ENCODE results near the gene ERC1.
"Not testable (repeated sequence)": the region's sequence is repeated elsewhere in the genome, so short reads cannot be mapped to it uniquely, and the experiment has no call there.

Gene ERC1

DNA sequence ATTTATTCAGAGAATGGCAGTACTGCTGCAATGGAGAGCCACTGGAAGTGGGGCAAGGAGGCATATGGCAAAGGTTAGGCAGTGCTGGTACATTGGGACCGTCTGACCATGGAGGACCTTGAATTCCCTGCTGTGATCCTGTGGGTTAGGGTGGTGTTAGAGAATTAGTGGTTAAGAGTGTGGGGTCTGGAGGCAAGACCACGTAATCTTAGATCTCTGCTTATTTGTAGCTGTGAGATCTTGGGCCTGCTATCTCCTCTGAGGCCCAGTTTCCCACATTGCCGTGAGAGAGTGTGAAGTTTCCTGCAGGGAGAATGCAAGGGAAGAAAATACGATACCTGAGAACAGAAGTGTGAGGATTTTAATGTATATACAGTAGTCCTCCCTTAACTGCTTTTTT, 147.7 kb downstream of the ERC1 start:
- no peak for DNase-seq

- DNase-seq, result not testable (repeated sequence)
These were observed 155.7 kb downstream of the ERC1 start for GRCh38 chr12:1146758-1147157.

DNA sequence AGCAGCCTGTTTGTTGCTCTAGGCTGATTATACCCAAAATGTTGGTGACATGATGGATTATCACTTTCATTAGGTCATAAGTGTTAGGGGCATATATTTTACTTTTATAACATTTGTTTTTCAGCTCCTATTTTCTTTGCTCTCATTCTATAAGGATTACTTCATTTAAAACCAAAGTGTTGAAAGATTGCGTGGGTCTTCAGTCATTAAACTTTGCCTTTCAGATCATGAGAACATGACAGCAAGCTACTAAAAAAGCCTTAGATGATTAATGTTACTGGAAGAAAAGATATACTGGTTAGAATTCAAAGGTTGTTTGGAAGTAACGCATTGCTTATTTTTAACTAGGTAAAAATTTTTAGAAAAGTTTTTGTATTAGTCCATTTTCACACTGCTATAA, 156.8 kb downstream of the ERC1 start:
- DNase-seq, result no peak

GRCh38 chr12:1157046-1157445, 166.0 kb downstream of the ERC1 start:
- DNase-seq, result no peak

DNA sequence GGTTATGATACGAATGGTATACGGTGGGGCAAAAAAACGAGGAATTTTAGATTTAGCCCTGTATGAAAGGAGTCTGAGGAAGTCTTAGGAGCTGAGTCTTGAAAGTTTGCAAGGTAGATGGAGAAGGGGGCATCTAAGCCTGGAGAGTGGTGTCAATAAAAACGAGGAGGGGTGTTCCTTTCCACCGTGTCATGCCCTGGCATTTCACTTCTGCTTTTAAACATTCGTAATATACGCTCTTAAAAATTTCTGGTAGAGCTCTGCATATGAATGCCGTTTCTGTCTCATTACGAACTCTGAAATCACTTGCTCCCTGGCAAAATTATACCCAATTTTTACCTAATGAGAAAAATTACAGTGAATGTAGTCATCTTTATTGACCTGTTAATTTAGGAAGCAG, 170.2 kb downstream of the ERC1 start:
- DNase-seq, result no peak

- DNase-seq, result no peak
These were observed 171.2 kb downstream of the ERC1 start for GRCh38 chr12:1162081-1162760.

- no peak for DNase-seq
These were observed 176.8 kb downstream of the ERC1 start for GRCh38 chr12:1167784-1168183.

DNA sequence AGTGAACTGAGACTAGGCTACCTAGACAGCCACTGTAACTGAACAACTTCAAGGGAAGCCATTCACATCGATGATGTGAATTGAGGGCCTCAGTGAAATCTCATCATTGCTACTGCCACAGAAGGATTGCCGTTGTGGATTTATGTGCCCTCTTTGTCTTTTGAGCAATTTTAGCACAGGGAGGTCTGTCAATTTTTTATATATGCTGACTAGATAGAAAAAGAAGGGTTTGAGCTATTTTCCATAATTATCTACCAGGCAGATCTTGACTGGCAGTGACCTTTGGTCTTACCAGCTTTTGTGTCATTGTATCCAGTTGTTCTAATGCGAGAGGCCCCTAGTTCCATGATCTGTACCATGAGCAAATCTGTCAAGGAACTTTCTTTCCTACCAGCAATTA, 179.4 kb downstream of the ERC1 start:
- DNase-seq, result no peak

- no peak for DNase-seq
These were observed 180.8 kb downstream of the ERC1 start for GRCh38 chr12:1171657-1172408.

DNA sequence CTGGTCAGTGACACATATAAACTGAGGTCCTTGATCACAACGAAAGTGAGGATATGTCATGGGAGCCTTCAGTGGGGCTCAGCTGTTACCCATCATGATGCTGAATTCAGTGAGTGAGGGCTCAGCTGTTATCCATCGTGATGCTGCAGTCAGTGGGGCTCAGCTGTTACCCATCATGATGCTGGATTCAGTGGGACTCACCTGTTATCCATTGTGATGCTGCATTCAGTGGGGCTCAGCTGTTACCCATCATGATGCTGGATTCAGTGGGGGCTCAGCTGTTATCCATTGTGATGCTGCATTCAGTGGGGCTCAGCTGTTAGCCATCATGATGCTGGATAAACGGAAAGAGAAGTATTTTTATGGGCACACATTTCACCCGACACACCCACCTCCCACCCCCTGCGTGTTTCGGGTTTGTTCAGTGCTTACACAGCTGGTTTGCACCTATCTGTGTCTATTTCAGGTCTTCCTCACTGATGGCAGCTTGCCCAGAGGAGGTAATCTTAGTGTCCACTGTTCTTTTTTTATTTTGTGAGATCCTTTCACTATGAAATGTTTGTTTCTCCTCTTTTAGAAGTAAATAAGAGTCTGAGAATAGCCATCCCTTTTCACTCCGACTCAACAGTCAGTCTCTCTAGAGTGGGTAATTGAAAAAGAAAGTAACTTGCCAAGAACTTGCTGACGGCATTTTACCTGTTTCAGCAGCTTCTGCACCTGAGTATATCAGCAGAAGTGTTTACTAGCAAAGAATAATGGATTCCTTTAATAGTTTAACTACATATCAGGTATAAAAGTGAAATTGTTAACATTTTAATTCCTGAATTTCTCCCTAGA, 183.0 kb downstream of the ERC1 start:
- DNase-seq, result no peak

- no peak for DNase-seq
These were observed 183.6 kb downstream of the ERC1 start for GRCh38 chr12:1174659-1175058.

DNA sequence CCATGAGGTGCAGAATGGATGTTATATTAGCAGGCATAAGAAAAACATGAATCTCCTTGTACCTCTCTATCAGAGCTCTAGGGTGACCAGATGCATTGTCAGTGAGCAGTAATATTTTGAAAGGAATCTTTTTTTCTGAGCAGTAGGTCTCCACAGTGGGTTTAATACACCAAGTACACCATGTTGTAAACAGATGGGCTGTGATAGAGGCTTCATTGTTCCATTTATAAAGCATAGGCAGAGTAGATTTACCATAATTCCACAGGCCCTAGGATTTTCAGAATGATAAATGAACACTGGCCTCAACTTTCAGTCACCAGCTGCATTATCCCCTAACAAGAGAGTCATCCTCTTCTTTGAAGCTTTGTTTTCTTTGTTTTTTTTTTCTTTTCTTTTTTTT, 185.2 kb downstream of the ERC1 start:
- no peak for DNase-seq

- no peak for DNase-seq
These were observed 188.1 kb downstream of the ERC1 start for GRCh38 chr12:1179128-1179527.

DNA sequence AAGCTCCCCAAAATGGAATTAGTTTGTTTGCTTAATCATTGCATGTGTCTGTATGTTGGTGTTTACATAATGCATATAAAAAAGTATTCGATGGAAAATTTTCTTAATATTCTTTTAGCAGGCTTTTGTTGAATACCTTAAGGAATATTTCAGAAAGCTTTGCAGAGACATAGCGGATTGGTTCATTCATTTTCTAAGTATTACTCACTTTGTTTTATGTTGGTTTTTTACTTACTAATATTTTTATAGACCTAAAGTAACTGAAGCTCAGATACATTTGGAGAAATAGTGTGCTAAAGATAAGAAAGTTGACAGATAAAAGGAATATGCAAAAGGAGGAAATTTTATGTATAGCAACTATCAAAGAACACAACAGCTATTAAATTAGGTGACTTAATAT, 191.0 kb downstream of the ERC1 start:
- DNase-seq, result no peak

GRCh38 chr12:1184402-1184801, 193.4 kb downstream of the ERC1 start:
- DNase-seq, result no peak

DNA sequence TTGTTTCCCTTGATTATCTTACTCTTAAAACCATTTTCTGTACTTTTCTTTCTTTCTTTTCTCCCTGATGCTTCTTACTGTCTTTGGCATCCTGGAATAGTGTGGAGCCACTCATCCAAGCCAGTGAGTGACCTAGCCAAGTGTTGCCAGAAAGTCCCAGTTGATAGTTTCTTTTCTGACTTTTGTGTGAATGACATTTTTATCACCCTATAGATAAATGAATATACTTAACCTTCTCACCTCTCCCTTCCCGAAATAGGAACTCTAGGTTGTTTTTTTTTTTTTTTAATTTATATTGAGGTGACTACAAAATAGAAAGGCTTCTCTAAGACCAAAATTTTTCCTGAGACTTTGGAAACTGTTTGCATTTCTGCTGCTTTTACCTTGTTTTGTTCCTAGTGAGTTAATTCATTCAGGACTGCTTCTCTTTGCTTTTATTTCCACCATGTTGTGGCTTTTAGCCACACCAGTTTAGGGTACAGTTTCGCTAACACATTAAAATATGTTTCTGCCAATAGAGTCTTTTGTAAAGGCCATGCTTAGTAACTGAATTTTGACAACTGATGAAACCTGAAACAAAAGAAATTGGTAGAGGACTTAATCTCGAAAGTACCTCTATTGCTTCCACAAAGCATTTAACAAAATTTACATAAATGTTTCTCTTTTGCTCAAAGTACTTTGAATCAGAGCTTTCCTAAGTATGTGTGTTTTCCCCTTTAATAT, 194.6 kb downstream of the ERC1 start:
- no peak for DNase-seq

DNA sequence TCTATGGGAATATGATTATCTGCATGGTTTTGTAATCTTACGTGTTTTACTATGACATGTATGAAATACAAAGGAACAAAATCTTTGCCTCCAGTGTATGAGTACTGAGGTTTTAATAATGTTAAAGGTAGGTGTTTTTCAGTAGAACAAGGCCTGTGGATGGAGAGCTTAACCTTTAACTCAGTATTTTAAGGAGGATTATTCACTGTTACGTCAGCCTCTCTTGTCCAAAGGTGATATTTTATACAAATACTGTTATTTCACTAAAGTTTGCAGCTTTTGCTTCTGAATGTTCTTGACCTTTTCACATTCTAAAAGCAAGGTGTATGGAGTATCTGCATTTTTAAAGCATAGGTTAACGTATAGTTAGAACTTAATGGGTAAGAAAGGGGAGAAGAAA, 195.3 kb downstream of the ERC1 start:
- no peak for DNase-seq

DNA sequence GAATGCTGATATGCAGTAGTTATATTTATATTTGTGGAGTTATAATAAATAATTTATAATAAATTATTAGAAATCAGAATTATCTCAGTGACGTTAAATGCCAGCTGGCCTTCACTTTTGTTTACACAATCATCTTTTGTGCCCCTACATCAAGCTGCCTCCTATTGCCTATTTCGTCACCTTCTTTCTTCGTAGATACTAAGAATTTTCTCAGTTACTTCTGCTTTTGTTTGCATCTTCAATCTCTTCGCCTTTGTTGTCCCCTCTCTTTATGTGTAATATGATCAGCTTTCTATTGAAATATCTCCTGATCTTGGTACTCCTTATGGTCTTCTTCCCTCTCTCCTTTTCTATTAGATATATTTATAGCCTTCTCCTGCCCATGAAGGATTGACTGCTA, 197.0 kb downstream of the ERC1 start:
- DNase-seq, result no peak

GRCh38 chr12:1189163-1189562, 198.1 kb downstream of the ERC1 start:
- DNase-seq, result no peak

- no peak for DNase-seq
These were observed 204.5 kb downstream of the ERC1 start for GRCh38 chr12:1195513-1195912.

DNA sequence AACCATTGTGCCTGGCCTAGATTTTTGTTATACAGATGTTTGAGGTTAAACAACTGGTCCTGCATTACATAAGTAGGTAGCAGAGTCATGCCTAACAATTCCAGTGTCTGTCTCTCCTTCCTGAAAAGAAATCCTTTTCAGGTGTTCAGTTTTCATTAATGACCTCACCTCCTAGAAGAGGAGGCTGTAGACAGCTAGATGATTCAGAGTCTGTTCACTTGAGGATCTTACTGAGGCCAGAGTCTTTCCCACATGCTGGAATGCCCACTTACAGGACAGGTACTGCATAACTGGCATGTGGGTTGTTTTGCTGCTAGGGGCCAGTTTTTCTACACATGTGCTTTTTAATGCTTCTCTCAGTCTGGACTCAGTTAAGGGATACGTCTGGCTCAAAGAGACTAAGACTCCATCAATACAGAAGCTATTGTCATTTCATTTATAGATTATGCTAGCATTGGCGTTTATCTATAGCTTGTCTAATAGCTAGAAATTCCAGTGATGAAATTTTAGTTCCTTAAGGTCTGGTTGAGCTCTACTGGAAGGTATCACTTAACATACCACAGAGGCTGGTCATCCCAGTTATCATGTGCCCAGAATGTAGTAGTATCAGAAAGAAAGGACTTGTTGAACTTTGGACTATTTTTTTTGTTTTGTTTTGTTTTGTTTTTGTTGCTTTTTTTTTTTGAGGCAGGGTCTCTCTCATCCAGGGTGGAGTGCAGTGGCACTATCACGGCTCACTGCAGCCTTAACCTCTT, 206.4 kb downstream of the ERC1 start:
- no peak for DNase-seq

DNA sequence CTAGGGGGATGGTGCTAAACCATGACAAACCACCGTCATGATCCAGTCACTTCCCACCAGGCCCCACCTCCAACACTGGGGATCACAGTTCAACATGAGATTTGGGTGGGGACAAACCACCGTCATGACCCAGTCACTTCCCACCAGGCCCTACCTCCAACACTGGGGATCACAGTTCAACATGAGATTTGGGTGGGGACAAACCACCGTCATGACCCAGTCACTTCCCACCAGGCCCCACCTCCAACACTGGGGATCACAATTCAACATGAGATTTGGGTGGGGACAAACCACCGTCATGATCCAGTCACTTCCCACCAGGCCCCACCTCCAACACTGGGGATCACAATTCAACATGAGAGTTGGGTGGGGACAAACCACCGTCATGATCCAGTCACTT, 207.8 kb downstream of the ERC1 start:
- not testable (repeated sequence) for DNase-seq
